ENCODE results near the gene ADGRV1.
A peak's percentile ranks its signal among the peaks of the same experiment; 100 is the strongest.
"Not testable (repeated sequence)": the region's sequence is repeated elsewhere in the genome, so short reads cannot be mapped to it uniquely, and the experiment has no call there.

The ADGRV1 gene

DNA sequence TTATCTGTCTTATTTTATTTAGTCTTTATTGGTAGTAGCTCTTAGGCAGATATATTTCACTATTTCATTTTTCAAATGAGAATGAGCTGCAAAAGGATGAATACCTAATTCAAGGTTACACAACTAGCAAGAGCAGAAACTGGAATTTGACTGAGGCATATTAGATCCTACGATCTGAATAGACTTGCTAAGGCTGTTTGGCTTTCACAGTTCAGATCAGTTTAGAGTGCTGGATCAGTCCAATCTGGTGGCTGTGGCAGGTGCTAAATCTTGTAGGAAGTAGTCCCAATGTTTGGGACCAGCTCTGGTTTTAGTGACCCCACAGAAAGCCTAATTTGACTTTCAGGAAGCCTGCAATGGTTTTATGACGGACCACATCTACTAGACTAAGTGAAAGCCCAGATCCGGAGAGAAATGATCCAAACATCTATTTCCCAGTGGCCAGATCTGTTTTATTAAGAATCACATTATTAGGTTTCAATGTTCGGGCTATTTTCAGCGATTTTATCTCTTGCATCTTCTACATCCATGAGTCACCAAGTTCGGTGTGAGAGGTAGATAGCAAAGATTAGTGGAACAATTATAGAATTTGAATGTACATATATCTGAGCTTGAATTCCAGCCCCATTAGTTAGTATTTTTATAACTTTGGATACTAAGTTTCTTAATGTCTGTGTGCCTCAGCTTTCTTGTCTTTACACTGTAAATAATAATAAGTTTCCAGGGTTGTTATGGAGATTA lies 359.5 kb downstream of the ADGRV1 start:
- DNase-seq, result no peak

DNA sequence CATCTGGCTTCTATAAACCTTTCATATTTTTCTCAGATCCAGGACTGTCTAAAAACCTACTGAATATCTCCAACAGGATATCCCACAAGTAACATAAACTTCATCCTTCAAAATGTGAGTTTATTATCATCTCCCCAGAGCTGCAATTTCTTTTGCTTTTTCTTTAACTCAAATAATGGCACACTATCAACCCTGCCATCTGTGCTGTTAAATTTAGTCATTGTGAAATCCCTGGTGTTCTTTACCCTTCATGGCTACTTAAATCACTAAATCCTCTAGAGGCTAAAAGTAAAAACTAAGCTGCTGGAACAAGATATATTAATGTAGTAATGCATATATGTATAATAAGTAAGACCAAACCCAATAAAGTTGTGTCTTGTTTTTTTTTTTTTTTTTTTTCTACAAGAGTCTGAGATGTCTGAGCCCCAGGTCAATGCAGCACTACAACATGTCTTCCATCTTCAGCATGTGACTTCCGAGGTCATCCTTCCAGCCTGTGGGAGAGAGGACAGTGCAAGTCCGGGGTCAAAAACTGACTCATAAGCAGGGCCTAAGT lies 362.9 kb downstream of the ADGRV1 start:
- DNase-seq, result no peak

DNA sequence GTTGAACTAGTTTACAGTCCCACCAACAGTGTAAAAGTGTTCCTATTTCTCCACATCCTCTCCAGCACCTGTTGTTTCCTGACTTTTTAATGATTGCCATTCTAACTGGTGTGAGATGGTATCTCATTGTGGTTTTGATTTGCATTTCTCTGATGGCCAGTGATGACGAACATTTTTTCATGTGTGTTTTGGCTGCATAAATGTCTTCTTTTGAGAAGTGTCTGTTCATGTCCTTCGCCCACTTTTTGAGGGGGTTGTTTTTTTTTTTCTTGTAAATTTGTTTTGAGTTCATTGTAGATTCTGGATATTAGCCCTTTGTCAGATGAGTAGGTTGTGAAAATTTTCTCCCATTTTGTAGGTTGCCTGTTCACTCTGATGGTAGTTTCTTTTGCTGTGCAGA lies 365.6 kb downstream of the ADGRV1 start:
- not testable (repeated sequence) for DNase-seq

DNA sequence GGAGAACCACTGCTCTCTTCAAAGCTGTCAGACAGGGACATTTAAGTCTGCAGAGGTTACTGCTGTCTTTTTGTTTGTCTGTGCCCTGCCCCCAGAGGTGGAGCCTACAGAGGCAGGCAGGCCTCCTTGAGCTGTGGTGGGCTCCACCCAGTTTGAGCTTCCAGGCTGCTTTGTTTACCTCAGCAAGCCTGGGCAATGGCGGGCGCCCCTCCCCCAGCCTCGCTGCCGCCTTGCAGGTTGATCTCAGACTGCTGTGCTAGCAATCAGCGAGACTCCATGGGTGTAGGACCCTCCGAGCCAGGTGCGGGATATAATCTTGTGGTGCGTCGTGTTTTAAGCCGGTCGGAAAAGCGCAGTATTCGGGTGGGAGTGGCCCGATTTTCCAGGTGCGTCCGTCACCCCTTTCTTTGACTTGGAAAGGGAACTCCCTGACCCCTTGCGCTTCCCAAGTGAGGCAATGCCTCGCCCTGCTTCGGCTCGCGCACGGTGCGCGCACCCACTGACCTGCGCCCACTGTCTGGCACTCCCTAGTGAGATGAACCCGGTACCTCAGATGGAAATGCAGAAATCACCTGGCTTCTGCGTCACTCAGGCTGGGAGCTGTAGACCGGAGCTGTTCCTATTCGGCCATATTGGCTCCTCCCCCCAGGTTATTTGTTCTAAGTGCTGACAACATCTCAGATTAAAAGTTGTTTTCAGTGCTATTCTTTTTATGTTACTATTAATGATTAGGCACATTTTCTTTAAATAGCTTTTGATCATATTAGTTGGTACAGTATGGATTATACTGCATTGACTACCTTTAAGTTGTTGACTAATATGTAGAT lies 370.6 kb downstream of the ADGRV1 start:
- DNase-seq, result not testable (repeated sequence)

DNA sequence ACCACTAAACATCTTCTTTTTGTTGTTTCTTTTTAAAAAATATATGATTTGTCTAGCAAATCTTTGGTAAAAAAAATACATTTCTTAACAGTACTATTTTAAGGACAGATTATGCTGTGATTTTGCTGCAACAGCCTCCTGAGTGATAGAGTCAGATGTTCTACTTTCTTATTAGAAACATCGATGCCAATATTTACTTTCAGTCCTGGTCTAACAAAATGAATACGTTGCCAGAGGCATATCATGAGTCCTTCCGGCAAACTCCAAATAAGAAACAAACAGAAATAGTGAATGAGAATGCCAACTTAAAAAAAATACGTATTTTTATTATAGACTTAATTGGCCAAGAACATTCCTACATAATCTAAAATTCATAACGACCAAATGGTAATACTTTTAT lies 371.5 kb downstream of the ADGRV1 start:
- DNase-seq, result no peak

DNA sequence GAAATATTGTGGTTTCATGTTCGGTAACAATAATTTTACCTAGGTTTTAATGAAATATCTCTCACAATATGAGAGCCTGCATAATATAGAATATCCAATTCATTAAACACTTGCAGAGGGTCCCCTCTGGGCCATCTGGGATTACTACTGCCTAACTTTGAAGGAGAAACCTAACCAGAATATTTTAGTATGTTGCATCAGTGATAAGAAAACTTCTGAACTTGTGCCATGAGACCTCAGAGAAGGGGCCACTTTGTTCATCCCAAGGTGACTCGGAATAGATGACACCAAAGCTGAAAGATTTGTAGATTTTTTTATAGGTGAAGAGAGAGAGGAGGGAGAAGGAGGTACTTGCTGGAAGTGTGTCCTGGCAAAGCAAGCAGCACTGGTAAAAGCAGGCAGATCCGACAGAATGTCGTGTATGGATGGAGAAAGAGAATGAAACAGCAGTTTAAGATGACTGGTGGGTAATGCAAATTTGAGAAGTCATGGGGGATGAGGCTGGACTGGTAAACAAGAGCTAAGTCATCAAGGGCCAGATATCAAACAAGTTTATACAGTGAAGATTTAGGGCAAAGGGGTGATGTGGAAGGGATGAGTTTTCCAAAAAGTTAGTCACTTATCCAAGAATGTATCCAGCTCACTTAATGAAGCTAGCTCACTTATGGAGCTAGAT lies 372.3 kb downstream of the ADGRV1 start:
- DNase-seq, result no peak

DNA sequence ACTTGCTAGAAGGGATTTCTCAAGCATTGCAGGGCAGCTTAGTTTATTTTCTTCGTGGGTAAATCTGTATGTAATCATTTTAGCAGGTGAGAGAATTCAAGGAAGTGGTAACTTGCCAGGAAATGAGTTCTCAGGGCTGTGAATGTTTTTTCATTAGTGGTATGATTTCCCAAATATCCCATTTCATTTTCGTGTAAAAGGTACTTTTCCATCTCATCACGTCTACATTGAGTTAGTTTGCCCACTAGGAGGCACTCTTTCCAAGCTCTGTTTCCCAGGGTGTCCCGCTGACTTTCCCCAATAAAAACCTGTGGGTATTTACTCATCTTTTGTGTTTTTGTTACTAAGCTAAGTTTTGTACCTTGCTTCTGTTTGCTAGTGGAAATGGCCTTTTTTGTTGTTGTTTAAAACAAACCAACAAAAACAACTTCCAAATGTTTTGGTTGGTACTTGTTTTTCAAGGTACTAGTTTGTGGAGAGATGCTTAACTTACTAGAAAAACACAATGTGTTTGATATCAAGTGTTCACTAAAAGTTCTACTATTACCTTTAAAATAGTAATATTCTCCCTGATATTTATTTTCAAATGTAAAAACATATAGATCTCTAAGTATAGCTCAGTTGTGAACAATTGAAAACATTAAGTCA lies 373.6 kb downstream of the ADGRV1 start:
- DNase-seq, result peak; percentile 2

DNA sequence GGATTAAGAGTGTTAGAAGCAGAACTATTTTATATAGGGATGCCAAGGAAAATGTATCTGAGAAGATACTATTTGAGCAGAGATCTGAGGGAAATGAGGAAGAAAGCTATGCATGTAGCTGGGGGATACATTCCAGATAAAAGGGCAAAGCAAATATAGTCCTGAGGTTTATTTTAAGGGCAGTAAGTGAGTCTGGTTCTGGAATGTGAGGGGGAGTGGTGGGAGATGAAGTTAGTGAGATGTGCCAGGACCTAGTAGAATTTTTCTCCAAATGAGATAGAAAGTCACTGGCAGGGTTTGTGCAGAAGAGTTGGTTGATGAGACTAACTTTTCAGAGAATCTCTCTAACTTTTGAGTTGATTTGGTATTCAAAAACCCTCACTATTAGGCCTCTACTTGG lies 374.7 kb downstream of the ADGRV1 start:
- no peak for DNase-seq

DNA sequence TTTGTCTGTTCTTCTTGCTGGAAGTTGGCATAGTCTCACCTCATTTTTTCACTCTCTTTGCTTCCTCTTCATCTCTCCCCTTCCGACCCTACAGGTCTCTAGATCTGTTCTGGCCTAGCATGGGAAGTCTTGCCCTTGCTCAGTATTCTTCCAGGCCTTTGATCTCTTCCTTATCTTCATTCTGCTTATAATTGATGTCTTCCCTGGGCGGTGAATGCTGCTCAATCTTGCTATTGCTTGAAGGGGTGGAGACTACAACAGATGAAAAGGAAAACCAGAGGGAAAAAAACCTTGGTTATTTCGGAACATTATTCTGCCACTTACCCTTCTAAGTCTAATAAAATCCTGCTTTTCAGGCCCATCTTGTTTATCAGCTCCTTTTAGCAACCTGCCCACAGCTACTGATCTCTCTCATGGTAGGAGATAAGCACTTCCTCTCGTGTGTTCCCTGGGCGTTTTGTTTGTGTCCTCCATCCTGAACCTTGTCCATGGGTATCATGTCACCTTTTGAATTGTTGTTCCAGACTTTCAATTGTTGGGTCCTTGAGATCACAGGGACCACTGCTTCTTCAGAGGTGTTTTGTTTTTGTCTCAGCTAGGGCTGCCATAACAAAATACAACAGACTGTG lies 375.6 kb downstream of the ADGRV1 start:
- no peak for DNase-seq

DNA sequence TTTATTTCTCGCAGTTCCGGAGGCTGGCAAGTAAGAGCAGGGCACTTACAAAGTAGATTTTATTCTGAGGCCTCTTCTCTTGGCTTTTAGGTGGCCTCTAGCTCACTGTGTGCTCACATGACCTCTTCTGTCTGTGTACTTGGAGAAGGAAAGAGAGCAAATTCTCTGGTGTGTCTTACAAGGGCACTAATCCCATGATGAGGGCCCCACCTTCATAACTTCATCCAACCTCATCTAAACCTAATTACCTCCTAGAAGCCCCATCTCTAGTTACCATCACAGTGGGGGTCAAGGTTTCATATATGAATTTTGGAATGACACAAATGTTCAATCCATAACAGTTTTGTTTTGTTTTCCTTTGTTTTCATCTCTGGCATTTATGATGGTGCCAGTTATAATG lies 376.1 kb downstream of the ADGRV1 start:
- no peak for DNase-seq

DNA sequence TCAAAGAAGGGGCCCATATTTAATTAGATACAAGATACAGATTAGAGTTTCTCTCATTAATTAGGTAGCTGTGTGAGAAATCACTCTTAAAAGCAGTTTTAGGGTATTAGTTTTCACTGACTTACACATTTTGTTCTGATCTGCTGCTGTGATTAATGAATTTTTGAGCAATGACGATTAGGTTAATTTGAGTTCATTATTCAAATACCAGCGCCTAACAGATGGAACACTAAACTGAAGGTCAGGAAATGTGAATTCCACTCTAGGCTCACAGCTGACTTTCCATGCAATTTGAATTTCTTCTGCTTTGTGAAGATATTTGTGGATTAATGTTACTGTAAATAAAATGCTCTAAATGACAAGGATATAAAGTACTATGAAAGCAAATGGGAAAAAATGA lies 380.6 kb downstream of the ADGRV1 start:
- no peak for DNase-seq

DNA sequence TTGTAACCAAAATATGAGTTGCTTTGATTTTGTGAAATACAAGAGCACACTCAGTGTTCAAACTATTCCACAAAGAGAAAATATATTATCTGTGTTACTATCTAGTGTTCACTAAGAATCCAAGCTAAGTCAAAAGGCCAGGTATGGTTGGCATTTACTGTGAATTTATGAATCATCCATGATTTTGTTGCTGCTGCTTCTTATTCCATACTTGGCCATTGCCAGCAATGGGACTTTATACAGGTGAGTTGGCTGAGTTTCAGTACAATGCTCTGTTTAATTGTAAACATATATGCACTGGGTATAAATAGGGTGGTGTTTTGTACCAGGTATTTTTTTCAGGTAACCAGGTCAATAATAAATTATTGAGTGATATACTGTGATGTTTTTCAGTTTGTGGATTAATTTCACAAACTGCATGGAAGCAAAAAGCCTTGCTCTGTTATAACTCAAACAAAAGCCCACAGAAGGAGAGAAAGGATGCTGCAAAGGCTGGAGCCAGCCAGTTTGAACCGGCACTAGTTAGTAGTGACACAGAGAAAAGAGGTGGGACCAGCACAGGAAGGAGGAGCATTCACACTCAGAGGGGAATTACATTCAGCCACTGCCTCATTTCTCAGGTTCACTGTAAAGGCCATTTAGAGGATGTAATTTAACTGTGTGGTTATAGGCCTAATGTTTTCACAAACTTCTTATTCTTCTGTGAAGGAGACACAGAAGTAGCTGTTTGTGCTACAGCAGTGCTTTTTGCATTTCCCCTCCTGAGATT lies 381.8 kb downstream of the ADGRV1 start:
- DNase-seq, result peak; percentile 1

DNA sequence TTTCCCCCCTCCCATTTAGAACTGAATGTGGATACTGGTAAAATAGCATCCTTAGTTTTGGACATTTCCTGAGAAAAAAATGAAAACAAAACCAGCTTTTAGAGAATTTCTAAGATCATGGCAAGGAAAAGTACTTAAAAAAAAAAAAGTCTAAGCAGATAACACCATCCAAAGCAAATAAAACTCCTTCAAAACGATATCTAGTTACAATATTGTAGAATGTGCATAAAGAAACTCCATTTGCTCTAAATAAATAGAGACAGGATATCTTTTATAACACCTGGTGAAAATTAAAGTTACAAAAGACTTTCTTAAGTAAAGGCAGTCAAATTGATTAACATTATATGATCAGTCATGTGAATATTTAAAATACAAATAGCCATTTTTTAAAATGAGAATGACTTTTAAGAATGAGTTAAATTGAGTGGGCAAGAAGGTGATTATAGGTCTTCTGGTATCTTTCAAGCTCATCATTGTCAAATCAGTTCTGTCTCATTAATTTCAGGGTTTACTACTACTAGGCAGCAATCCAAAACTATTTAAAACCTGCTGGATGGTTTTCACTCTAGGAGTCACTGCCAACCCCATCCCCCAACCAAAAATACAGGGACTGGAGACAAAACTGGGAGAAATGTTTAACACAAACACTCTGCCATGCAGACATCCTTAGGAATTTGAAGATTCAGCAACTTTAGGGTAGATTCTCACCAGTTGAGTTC lies 382.6 kb downstream of the ADGRV1 start:
- DNase-seq, result no peak

DNA sequence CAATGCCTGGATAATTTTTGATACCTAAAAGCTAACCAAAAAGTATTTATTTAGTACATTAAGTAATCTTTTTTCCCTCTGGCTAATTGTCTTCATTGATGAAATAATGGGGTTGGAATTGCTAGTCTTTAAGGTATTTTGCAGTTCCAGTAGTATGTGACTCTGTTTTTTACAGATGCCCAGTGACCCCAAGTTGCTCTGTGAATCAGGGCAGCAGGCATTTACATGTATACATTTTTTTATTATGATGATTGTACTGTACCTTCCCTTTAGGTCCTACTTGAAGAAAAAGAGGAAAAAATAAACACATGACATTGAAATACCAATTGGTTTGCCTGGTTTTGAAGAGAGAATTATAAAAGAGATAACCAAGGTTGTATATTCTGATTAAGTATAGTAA lies 385.5 kb downstream of the ADGRV1 start:
- DNase-seq, result no peak

DNA sequence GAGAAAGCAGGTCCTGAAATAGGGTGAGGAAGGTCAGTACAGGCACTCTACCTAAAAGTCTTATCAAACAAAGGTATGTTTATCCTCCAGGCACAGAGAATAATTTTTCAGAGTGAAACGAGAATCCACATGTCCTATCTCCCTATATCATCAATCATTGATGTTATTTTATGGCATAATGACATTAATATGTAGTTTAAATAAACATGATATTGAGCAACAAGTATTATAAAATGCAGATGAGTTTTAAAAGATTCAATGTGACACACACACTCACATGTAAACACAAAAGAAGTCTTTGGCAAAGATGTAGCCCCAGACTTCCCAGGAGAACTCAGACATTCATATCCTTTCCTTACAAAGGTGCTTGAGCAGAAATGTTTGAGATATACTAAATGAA lies 389.1 kb downstream of the ADGRV1 start:
- no peak for DNase-seq

DNA sequence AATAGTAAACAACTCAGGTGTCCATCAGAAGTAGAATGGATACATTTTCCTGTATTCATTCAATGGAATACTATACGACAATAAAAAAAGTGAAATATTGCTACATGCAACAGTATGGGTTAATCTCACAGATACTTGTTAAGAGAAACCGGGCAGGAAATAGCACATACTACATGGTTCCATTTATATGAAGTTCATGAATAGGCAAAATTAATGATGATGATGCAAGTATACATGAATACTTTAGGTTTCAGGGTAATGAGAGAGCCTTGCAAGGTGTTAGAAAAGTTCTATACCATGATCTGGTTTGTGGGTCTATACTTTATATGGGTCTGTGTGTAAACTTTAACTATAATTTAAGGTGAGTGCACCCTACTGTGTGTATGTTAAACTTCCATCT lies 390.4 kb downstream of the ADGRV1 start:
- DNase-seq, result no peak

DNA sequence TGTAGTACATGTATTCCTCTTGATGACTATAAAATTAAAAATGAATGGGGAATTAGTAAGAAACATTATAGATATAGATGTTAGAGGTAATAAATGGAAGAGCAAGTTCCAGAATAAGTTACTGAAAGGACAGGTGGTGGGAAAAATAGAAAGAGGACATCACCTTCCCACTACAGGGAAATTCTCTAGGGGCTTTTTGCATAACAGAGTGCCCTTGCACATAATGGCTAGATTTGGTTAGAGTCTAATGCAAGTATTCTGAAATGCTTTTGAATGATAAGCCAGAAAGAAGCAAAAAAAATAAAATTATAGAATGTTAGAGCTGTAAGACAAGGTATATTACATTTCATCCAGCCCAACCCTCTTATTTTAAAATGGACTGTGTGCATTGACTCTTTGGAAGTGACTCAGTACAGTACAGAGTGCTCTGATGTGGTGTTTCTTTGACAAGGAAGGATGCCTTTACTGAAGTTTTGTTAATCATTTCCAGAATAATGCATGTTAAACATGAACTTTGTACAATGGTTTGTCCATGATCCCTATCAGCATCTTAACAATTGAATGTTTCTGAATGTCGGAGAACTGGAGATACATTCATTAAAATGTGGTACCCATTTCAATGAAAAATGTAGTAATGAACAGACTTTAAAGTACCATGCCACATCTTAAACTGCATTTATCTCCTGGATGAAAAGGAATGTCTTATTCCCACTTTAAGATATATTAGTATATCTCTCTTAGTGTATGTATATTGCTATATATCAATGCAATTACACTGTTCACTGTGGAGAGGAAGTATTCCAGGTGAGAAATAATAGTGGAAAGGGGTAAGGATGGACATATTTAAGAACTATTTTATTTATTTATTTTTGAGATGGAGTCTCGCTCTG lies 391.1 kb downstream of the ADGRV1 start:
- no peak for DNase-seq

DNA sequence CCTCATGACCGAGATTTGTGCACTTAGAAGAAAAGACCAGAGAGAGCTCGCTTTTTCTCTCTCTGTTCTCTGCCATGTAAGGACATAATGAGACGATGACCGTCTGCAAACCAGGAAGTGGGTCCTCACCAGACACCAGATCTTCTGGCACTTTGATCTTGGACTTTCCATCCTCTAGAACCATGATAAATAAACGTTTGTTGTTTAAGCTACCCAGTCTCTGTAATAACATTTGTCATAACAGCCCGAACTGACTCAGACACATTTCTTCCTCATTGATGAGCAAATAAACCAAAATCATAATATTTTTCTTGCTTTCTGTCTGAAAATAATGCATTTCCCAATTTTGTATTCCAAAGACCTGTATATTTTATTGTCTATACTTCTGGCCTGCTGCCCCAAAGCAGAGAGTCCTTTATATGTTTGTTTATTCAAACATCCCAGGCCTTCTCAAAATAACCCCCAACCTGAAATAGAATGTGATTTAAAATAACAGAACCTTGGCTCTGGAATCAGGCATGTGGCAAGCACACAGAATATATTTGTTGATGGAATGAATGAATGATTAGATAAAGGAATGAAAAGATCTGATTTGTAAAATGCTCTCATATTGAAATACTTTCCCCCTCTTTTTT lies 396.5 kb downstream of the ADGRV1 start:
- DNase-seq, result no peak

DNA sequence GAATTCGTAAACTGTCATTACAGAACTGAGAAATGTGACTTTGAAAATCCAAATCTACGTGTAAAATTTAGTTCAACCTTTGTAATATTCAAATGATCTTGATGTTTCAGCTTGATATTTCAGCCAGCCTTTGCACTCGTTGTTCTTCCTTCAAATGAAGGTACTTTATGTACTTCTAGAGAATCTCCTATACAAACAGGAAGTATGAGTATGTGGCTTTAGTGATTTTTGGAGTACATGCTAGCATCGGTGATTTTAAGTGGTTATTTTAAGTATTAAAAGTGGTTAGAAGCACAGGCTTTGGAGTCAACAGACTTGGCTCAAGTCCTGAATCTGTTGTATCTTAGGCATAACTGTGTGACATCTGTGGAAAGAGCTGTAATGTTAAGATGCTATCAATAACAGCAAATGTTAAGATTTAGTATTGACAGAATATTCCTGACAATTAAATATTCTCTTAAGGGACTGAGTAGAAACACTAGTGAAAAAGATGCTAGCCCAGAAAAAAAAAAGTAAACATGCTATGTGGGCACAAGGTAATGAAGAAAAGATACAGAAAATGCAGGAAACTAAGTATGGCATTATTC lies 398.0 kb downstream of the ADGRV1 start:
- DNase-seq, result no peak

All from stimulated activated CD4-positive, alpha-beta T cell treated with anti-CD3 and anti-CD28 coated beads, Interleukin-12 subunit alpha, Interleukin-12 subunit beta, amount 100 ng/mL, for 4 hours (primary cell).